Mesenchymal stem cell (in vitro differentiated cells and primary cell): Measurements from ENCODE around the gene FAM118A.
"Not testable (repeated sequence)": the region's sequence is repeated elsewhere in the genome, so short reads cannot be mapped to it uniquely, and the experiment has no call there.

Source experiments
- DNase-seq: peaks from one replicate; pipeline ENCODE4 v3.0.0-alpha.2; 2013
- H2AFZ ChIP-seq: one replicate; pipeline ENCODE4 v1.6.1; 2013; ENCODE audit warnings: low read depth, mild to moderate bottlenecking, control low read depth, inconsistent platforms, low read length, moderate library complexity
- H2AK5ac ChIP-seq: 2 replicates; pipeline ENCODE4 v1.6.1; 2013; ENCODE audit warnings: low read length, moderate library complexity, mild to moderate bottlenecking, inconsistent platforms; ENCODE audit not compliant: severe bottlenecking
- H2BK120ac ChIP-seq: one replicate; pipeline ENCODE4 v1.6.1; 2013; ENCODE audit warnings: low read depth, mild to moderate bottlenecking, inconsistent platforms, low read length, moderate library complexity
- H2BK12ac ChIP-seq, 2 experiments: one replicate each; pipeline ENCODE4 v1.6.1; 2013; ENCODE audit warnings: inconsistent platforms in 2 of 2, low read length in 2 of 2, mild to moderate bottlenecking in 2 of 2, moderate library complexity in 2 of 2, control low read depth in 1 of 2
- H2BK15ac ChIP-seq: one replicate; pipeline ENCODE4 v1.6.1; 2013; ENCODE audit warnings: mild to moderate bottlenecking, low read depth, inconsistent platforms; ENCODE audit not compliant: poor library complexity, severe bottlenecking
- H2BK5ac ChIP-seq: 2 replicates; pipeline ENCODE4 v1.6.1; 2013; ENCODE audit warnings: low read depth, mild to moderate bottlenecking, low read length, control low read depth, inconsistent platforms; ENCODE audit not compliant: poor library complexity, severe bottlenecking
- H3K14ac ChIP-seq, 2 experiments: one replicate each; pipeline ENCODE4 v1.6.1; 2013; ENCODE audit warnings: inconsistent platforms in 2 of 2, low read length in 2 of 2, control low read depth in 1 of 2, mild to moderate bottlenecking in 1 of 2, moderate library complexity in 1 of 2
- H3K18ac ChIP-seq, 2 experiments: one replicate each; pipeline ENCODE4 v1.6.1; 2013; ENCODE audit warnings: inconsistent platforms in 2 of 2, low read length in 2 of 2, control low read depth in 1 of 2, low read depth in 1 of 2, mild to moderate bottlenecking in 1 of 2
- H3K23ac ChIP-seq, 2 experiments: one replicate each; pipeline ENCODE4 v1.6.1; 2013; ENCODE audit warnings: inconsistent platforms in 2 of 2, low read length in 2 of 2, mild to moderate bottlenecking in 2 of 2, moderate library complexity in 2 of 2, control low read depth in 1 of 2
- H3K27ac ChIP-seq: 2 replicates; pipeline ENCODE4 v1.5.1; 2013; ENCODE audit warnings: mild to moderate bottlenecking, moderate library complexity, low read length, control low read depth, inconsistent platforms; ENCODE audit not compliant: poor library complexity, severe bottlenecking
- H3K27me3 ChIP-seq, 2 experiments: 2 replicates each; pipeline versions ENCODE4 v1.6.1 to v1.7.0; 2013; ENCODE audit warnings: low read length in 2 of 2, mild to moderate bottlenecking in 2 of 2, moderate library complexity in 2 of 2, control low read depth in 1 of 2, inconsistent platforms in 1 of 2; ENCODE audit not compliant: control insufficient read depth in 1 of 2, insufficient read depth in 1 of 2
- H3K36me3 ChIP-seq, 2 experiments: 2 replicates each; pipeline versions ENCODE4 v1.6.1 to v1.7.0; 2013; ENCODE audit warnings: low read length in 2 of 2, control low read depth in 1 of 2, inconsistent platforms in 1 of 2, low read depth in 1 of 2, mild to moderate bottlenecking in 1 of 2; ENCODE audit not compliant: insufficient read depth in 2 of 2, control insufficient read depth in 1 of 2
- H3K4ac ChIP-seq, 2 experiments: one replicate each; pipeline ENCODE4 v1.6.1; 2013; ENCODE audit warnings: inconsistent platforms in 2 of 2, low read length in 2 of 2, mild to moderate bottlenecking in 2 of 2, moderate library complexity in 2 of 2, control low read depth in 1 of 2, low read depth in 1 of 2
- H3K4me1 ChIP-seq: 2 replicates; pipeline ENCODE4 v1.6.1; 2013; ENCODE audit warnings: low read depth, low read length, control low read depth; ENCODE audit not compliant: control insufficient read depth, insufficient read depth
- H3K4me2 ChIP-seq: 2 replicates; pipeline ENCODE4 v1.6.1; 2013; ENCODE audit warnings: low read length, mild to moderate bottlenecking, inconsistent platforms; ENCODE audit not compliant: poor library complexity, severe bottlenecking
- H3K4me3 ChIP-seq, 2 experiments: 2 replicates each; pipeline versions ENCODE4 v1.5.1 to v1.7.0; 2013; ENCODE audit warnings: low read length in 2 of 2, mild to moderate bottlenecking in 2 of 2, control low read depth in 1 of 2, low read depth in 1 of 2; ENCODE audit not compliant: insufficient read depth in 1 of 2
- H3K79me1 ChIP-seq: replicated peaks from 2 replicates; pipeline ENCODE4 v1.6.1; 2013; ENCODE audit warnings: mild to moderate bottlenecking, control low read depth, low read length, inconsistent platforms; ENCODE audit not compliant: poor library complexity, severe bottlenecking
- H3K9ac ChIP-seq: 2 replicates; pipeline ENCODE4 v1.7.0; 2013; ENCODE audit warnings: mild to moderate bottlenecking, low read length, moderate library complexity
- H3K9me3 ChIP-seq: 2 replicates; pipeline ENCODE4 v1.7.0; 2013; ENCODE audit warnings: mild to moderate bottlenecking, low read length; ENCODE audit not compliant: control insufficient read depth
- H4K8ac ChIP-seq: one replicate; pipeline ENCODE4 v1.6.1; 2013; ENCODE audit warnings: inconsistent platforms, mild to moderate bottlenecking, low read length, moderate library complexity
- H4K91ac ChIP-seq: one replicate; pipeline ENCODE4 v1.6.1; 2013; ENCODE audit warnings: mild to moderate bottlenecking, low read length, inconsistent platforms
- WGBS: methylation state at CpG from one replicate; pipeline ENCODE4 v1.1.7; 2013; ENCODE audit warnings: mixed read lengths; 5-methylcytosine and 5-hydroxymethylcytosine counted together

FAM118A gene

DNA sequence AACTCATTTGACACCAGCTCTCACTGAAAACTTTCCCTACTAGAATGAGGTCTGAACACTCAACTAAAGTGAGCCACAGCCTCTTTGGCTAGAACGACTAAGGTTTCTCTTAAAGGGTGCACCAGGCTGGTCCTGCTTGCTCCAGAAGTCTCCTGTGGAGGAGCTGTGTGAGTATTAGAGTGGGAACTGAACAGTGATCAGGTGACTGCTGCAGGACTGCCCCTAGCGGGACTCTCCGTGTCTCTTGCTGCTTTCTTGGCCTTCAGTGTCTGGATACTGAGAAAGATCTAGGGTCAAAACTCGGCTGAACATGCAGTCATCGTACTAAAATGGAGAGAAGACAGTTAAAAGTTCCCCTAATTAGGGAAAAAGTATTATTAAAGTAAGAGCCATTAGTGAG is 34.6 kb downstream of the FAM118A start:
- no peak overlapping the region for H3K4ac ChIP-seq
- H3K4me2 ChIP-seq: no peak overlapping the region
- no peak overlapping the region for H3K18ac ChIP-seq
- H2AK5ac ChIP-seq: no peak overlapping the region
- no peak overlapping the region for H3K14ac ChIP-seq
- H3K4me3 ChIP-seq: no peak overlapping the region
- H3K79me1 ChIP-seq: no peaks in the 10 kb centered on the region
- H2BK12ac ChIP-seq: no peak overlapping the region
- H2AFZ ChIP-seq: no peak overlapping the region
- H2BK120ac ChIP-seq: no peak overlapping the region
- H4K91ac ChIP-seq: no peak overlapping the region
- no peak overlapping the region for H4K8ac ChIP-seq
- no peak overlapping the region for H3K9ac ChIP-seq
- no peaks in the 10 kb centered on the region for H3K4me1 ChIP-seq
- 75% methylated on average over 5 of the region's 5 CpGs for WGBS
- DNase-seq: peak; percentile 28
- no peaks in the 10 kb centered on the region for H3K27me3 ChIP-seq
- no peak overlapping the region for H3K27ac ChIP-seq
- no peaks in the 10 kb centered on the region for H3K9me3 ChIP-seq
- peaks cover 18 to 52% of the 10 kb centered on the region in 2 experiments for H3K36me3 ChIP-seq
- no peak overlapping the region for H2BK15ac ChIP-seq
- H2BK5ac ChIP-seq: no peak overlapping the region
- no peak overlapping the region for H3K23ac ChIP-seq

DNA sequence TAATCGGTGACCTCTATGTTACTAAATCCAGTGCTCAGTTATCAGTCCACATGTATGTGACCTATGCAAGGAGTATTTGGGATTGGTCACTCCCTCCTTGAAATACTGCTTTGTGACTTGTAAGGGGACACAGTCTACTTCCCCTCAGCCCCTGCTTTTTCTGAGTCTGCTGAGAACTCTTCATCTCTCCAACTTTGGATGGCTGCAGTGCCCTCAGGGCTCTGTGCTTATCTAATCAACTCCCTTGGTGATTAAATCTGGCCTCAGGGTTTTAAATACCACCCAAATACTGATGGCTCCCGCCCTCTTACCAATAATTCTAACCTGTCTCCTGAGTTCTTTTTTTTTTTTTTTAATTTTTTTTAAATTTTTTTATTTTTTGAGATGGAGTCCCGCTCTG is 40.2 kb downstream of the FAM118A start:
- 100% methylated on average over 1 of the region's 3 CpGs for WGBS
- no peaks in the 10 kb centered on the region for H3K27me3 ChIP-seq
- H3K79me1 ChIP-seq: no peaks in the 10 kb centered on the region
- no peak for DNase-seq
- H3K23ac ChIP-seq: no peak overlapping the region
- H2BK120ac ChIP-seq: no peak overlapping the region
- H2BK5ac ChIP-seq: no peak overlapping the region
- no peak overlapping the region for H3K4ac ChIP-seq
- no peak overlapping the region for H2BK15ac ChIP-seq
- H4K91ac ChIP-seq: no peak overlapping the region
- no peak overlapping the region for H3K18ac ChIP-seq
- no peak overlapping the region for H2AK5ac ChIP-seq
- H3K4me3 ChIP-seq: no peak overlapping the region
- no peak overlapping the region for H3K14ac ChIP-seq
- no peak overlapping the region for H2AFZ ChIP-seq
- H3K4me1 ChIP-seq: no peaks in the 10 kb centered on the region
- H3K27ac ChIP-seq: no peak overlapping the region
- H4K8ac ChIP-seq: no peak overlapping the region
- H3K4me2 ChIP-seq: no peak overlapping the region
- H3K36me3 ChIP-seq: peaks cover 0 to 5% of the 10 kb centered on the region in 2 experiments
- no peak overlapping the region for H3K9ac ChIP-seq
- no peaks in the 10 kb centered on the region for H3K9me3 ChIP-seq
- H2BK12ac ChIP-seq: no peak overlapping the region

GRCh38 chr22:45351956-45352355 is 42.2 kb downstream of the FAM118A start:
- H3K9me3 ChIP-seq: no peaks in the 10 kb centered on the region
- WGBS: no CpG with 5 or more reads among the region's 1 CpG
- H3K4ac ChIP-seq: no peak overlapping the region
- H3K27me3 ChIP-seq: no peaks in the 10 kb centered on the region
- no peak overlapping the region for H4K8ac ChIP-seq
- no peak overlapping the region for H3K18ac ChIP-seq
- no peaks in the 10 kb centered on the region for H3K79me1 ChIP-seq
- H2BK5ac ChIP-seq: no peak overlapping the region
- H2BK12ac ChIP-seq: no peak overlapping the region
- H3K27ac ChIP-seq: no peak overlapping the region
- no peak overlapping the region for H2AK5ac ChIP-seq
- no peak overlapping the region for H3K4me2 ChIP-seq
- no peak overlapping the region for H2BK120ac ChIP-seq
- H3K9ac ChIP-seq: no peak overlapping the region
- DNase-seq: no peak
- H3K4me1 ChIP-seq: no peaks in the 10 kb centered on the region
- no peak overlapping the region for H3K14ac ChIP-seq
- H3K36me3 ChIP-seq: no peaks in the 10 kb centered on the region
- no peak overlapping the region for H3K23ac ChIP-seq
- H3K4me3 ChIP-seq: no peak overlapping the region
- no peak overlapping the region for H4K91ac ChIP-seq
- no peak overlapping the region for H2AFZ ChIP-seq
- no peak overlapping the region for H2BK15ac ChIP-seq

GRCh38 chr22:45352757-45353156 is 43.0 kb downstream of the FAM118A start:
- H3K4me3 ChIP-seq, H3K36me3 ChIP-seq, H3K4me1 ChIP-seq, H3K9me3 ChIP-seq, H3K9ac ChIP-seq, H3K79me1 ChIP-seq, H2AK5ac ChIP-seq, H3K27me3 ChIP-seq, H2BK15ac ChIP-seq, H3K4me2 ChIP-seq, DNase-seq, H3K23ac ChIP-seq, H4K91ac ChIP-seq, H2BK12ac ChIP-seq, H2BK5ac ChIP-seq, H2AFZ ChIP-seq, H3K14ac ChIP-seq, H3K18ac ChIP-seq, H3K27ac ChIP-seq, H3K4ac ChIP-seq, H2BK120ac ChIP-seq, H4K8ac ChIP-seq: not testable (repeated sequence)
- WGBS: 86% methylated on average over 5 of the region's 5 CpGs
